T follicular helper cell (primary cell): ENCODE measurements around the gene SLPI.

Experiments used
- DNase-seq: peaks from one replicate; pipeline ENCODE4 v3.0.0-alpha.2; 2020; ENCODE audit warnings: low read depth

Gene SLPI

GRCh38 chr20:45275338-45275737 lies 21.0 kb upstream of the SLPI start:
- no peak for DNase-seq

DNA sequence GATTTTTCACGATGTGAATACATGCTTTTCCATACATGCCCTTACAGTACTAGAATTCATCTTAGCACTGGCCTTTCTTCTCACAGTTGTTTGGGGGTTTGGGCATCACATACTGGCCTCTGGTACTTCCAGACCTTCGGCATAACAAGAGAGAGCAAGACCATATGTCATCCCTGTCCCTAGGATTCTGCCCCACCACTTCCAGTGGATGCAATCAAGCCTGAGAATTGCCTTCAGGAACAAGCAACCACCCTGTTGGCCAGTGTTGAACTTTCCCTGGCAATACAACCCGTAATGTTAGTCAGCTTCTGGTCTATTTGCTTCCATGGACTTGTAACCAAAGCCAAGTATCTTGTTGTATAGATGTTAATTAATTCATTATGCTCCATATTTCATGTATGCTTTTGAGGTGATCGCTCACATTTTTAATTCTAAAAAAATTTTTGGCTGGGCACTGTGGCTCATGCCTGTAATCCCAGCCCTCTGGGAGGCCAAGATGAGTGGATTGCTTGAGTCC lies 15.4 kb upstream of the SLPI start:
- no peak for DNase-seq

DNA sequence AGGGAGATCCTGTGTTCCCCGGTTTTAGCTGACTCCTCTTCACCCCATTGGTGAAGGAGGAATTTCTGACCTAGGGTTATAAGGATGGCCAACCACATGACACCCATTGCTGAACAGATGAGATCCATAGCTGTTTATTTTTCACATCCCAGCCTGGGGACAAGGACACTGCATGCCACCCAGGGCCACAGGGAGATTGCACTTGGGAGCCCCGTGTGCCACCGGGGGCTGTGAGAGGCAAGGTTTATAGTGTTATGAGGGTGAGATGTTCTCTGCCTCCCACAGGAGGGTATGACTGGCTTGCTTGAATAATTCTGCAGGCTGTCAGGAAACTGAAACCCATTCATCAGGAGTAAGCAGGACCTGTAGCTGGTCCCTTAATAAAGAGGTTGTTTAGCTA lies 14.7 kb upstream of the SLPI start:
- DNase-seq = no peak

- no peak for DNase-seq
Measured at GRCh38 chr20:45268531-45268930, 14.2 kb upstream of the SLPI start.

GRCh38 chr20:45266977-45267376 lies 12.6 kb upstream of the SLPI start:
- DNase-seq = no peak

DNA sequence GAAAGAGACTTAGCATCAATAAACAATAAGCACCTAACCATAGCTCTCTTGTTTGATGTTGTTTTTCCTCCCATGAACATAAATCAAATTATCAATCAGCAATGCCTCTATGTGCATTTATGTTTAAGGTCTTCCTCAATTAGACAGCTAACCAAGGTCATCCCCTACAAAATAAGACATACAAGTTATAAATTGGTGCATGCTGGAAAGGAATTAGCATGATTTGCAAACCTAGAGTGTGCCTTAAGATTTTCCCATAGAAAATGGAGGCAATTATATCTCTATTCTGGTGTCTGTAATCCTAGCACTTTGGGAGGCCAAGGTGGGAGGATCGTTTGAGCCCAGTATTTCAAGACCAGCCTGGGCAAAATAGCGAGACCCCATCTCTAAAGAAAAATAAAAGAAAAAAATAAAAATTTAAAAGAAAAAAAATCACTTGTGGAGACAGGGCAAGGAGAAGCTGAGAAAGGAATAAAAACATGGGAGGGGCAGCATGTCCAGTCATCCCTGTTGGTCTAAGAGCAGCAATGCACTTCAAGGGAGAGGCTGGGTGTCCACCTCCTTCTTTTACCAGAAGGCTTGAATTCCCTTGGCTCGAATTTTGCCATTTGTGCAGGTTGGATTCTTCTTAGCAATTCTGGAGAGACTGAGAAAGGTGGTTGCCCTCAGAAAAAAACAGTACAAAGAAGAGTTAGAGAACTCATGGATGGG lies 9.3 kb upstream of the SLPI start:
- DNase-seq = no peak

GRCh38 chr20:45258664-45259063 lies 4.3 kb upstream of the SLPI start:
- no peak for DNase-seq

DNA sequence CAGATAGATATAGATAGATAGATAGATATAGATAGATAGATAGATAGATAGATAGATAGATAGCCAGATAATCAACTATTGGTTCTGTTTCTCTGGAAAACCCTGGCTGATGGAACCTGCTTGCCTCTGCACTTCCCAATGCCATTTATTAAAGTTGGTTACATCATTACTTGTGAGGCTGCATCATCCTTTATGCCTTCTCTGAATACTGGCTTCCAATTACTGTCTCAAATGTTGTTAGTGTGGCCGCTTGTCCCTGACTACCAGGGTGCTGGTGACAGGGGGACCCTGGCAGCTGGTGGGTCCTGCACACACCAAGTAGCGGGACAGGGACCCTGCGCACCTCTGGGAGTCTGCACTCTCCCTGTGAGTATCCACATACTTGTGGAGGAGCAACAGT lies 3.9 kb upstream of the SLPI start:
- DNase-seq = no peak

DNA sequence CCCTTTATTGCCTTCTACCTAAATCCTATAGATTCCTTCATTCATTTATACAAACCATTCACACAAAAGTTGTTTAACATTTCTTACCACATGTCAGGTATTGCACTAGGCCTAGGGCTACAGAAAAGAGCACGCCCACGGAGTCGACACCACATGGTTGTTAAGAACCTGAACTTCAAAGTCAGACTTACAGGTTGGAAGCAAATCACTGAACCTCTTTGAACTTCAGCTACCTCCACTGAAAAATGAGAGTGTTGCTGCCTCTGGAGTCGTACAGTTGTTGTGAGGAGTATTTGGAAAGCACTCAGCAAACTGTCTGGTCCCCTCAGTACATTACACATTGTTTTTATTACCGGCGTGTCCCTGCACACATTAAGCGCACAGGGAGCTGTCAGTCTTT lies 3.3 kb upstream of the SLPI start:
- DNase-seq = no peak

GRCh38 chr20:45257161-45257560 lies 2.8 kb upstream of the SLPI start:
- no peak for DNase-seq

- DNase-seq = no peak
Measured at GRCh38 chr20:45253261-45253660, 1.1 kb downstream of the SLPI start.

DNA sequence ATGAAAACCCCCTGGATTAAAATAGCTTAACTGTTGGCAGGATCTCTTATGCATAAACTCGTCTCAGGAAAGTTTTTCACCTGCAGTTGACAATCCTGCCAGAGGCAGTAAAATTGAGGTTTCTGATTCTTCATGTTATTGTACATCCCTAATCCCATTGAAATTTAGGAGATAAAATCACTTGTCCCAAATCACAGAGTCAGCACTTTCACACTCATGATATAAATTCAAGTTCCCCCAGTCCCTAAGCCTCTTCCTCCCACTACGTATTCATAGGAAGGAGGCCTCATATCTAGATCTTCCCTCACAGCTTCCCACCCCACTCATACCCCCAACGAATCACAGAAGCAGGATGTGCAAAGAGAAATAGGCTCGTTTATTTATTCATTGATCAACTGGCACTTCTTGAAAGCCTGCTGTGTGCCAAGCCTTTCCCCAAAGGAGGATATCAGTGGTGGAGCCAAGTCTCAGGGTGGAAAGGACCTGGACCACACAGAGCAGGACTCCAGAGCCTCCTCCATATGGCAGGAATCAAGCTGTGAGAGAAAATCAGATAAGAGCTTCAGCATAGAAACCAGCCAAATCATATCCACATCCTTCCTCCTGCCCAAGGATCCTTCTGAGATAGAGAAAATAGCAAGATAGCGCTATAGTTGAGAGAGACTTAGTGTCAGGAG lies 2.3 kb downstream of the SLPI start:
- no peak for DNase-seq

- no peak for DNase-seq
Measured at GRCh38 chr20:45248609-45249008, 5.8 kb downstream of the SLPI start.

DNA sequence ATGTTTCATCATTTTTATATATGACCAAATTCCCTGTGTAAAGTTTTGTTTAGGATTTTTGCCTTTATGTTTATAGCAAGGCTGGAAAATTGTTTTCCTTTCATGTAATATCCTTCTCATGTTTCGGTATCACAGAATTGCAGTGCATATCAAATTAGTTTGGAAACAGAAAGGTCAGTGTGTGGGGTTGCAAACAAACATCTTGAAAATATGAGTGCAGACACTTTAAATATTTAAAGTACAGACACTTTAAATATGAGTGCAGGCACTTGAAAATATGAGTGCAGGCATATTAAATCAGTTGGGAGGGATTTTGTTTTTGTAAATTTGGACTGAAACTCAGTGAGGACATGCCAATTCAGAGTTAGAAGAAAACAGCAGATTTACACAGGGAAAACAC lies 6.5 kb downstream of the SLPI start:
- DNase-seq = no peak

GRCh38 chr20:45246109-45246508 lies 8.3 kb downstream of the SLPI start:
- no peak for DNase-seq

- DNase-seq = no peak
Measured at GRCh38 chr20:45238139-45238538, 16.2 kb downstream of the SLPI start.

DNA sequence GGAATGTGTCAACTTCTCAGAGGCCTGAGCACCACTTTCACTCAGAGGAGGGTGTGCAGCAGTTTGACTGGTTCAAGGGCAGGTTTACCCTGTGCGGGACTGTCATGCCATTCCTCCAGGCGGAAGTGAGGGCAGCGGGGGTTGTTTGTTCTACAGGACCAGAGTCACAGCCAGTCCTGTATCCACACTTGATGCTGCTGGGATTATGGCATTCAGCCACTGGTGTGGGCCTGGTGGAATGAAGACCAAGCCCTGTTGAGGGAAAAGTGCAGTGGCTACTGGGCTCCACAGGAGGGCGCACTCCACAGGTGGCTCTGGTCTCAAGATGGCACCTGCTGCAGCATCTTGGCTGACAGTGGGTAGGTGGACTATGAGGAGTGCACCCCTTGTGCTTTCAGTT lies 18.4 kb downstream of the SLPI start:
- no peak for DNase-seq

- DNase-seq = no peak
Measured at GRCh38 chr20:45230631-45231030, 23.7 kb downstream of the SLPI start.

DNA sequence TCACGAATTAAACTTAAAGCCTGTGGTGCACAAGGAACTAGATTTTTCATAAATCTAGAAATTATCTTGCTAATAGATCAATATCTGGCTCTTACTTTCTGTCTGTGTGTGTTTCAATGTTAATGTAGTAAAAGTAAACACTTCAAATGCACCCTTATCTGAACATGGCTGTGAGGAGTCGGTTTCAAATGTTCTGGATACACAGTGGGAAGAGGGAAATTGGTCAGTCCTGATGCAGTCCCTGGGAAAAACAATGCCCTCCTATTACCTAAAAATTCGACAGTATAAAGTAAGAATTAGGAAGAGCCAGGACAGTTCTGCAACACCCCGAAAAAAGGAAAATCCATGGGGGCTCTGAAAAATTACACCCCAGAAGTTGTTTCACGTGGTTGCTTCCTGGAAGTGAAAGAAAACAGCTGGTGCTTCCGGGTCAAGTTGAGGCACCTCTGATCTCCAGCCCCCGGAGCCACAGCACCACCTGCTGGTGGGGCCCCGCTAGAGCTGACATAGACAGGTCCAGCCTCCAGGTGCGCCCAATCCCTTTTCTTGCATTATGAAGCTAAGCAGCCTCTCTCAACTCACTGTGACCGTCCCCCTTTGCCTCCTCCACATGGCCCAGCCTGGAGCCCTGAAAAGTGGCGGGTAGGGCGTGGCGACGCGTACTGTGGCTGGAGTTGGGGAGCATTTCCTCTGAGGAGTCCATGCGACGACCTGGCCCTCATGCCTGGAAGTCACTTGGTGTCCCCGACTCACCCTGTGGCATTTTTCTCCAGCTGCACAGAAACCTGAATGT lies 24.9 kb downstream of the SLPI start:
- DNase-seq = no peak

DNA sequence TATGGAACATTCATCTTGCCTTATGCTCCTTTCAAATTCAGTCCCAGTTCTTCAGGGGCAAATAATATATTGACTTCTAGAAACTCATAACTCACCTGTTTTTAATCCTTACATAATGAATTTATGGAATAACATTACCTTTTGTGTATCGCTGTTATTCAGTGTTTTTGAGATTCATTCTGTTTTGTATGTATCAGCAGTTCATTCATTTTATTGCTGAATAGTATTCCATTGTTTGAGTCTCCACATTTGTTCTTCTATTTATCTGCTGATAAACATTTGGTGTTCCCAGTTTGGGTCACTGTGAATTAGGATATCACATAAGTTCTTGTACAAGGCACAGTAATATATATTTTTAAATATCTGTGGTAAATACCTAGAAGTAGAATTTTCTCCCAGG lies 28.1 kb downstream of the SLPI start:
- no peak for DNase-seq

DNA sequence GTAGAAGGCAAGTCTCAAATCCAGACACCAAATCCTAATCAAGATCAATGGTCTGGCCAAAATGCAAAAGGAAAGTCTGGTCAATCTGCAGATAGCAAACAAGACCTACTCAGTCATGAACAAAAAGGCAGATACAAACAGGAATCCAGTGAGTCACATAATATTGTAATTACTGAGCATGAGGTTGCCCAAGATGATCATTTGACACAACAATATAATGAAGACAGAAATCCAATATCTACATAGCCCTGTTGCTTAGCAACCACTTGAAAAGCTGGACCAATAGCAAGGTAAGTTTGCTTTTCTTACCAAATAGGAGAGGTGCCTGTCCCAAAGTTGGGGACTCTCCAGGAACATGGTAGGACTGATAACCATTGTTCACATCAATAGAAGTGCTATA lies 31.2 kb downstream of the SLPI start:
- DNase-seq = no peak

DNA sequence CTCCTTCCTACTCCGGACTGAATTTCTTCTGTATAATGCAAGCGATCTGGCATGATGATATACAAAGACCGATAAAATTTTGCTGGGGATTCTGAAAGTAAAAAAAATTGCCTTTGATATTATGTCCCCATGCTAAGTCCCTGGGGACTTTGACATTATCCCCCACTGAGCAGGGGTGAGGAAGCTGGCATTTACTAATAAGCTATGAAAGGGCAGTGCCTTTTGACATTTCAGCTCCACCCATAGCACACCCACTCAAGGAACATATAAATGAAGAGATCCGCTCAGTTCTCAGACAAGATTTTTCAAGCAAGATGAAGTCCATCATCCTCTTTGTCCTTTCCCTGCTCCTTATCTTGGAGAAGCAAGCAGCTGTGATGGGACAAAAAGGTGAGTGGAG lies 33.3 kb downstream of the SLPI start, which contains the start of gene SEMG2:
SEMG2 (plus strand) TSS at position 298 of the 400 bp plus-strand sequence; CDS start at position 315, 17 bp downstream.
- DNase-seq = no peak

GRCh38 chr20:45218636-45219035 lies 35.7 kb downstream of the SLPI start:
- DNase-seq = no peak
